ENCODE measurements around the gene PPP1R8. TPM values are rescaled to one million over a fixed set of nuclear protein-coding genes. Genes with fewer than 3 reads are reported as not detected.
"Not testable (repeated sequence)": the region's sequence is repeated elsewhere in the genome, so short reads cannot be mapped to it uniquely, and the experiment has no call there.

PPP1R8 gene
- total RNA-seq, 1 donor from 2014 or later, result 27.4 TPM

- no peak for TF ChIP-seq CTCF (conservative IDR thresholded peaks at IDR 0.05; ENCODE audit: low read depth, low read length)
- no peak for DNase-seq (ENCODE audit: low read depth)
- H3K4me3 ChIP-seq (ENCODE audit: low read depth, low read length), result no peak overlapping the region
Observed at GRCh38 chr1:27833470-27833869, 2.9 kb downstream of the PPP1R8 start.

- no peak for DNase-seq (ENCODE audit: low read depth)
- H3K4me3 ChIP-seq (ENCODE audit: low read depth, low read length), result no peak overlapping the region
- no peak for TF ChIP-seq CTCF (conservative IDR thresholded peaks at IDR 0.05; ENCODE audit: low read depth, low read length)
Observed at GRCh38 chr1:27835046-27835445, 4.5 kb downstream of the PPP1R8 start.

- no peak for TF ChIP-seq CTCF (conservative IDR thresholded peaks at IDR 0.05; ENCODE audit: low read depth, low read length)
Observed at GRCh38 chr1:27835501-27835900, 4.9 kb downstream of the PPP1R8 start.

GRCh38 chr1:27849951-27850350 is 19.4 kb downstream of the PPP1R8 start:
- no peak overlapping the region for H3K4me3 ChIP-seq (ENCODE audit: low read depth, low read length)
- no peak for DNase-seq (ENCODE audit: low read depth)
- TF ChIP-seq CTCF (conservative IDR thresholded peaks at IDR 0.05; ENCODE audit: low read depth, low read length), result no peak

More at GRCh38 chr1:27835501-27835900, 4.9 kb downstream of the PPP1R8 start:
- no peak overlapping the region for H3K4me3 ChIP-seq (ENCODE audit: low read depth, low read length)
- DNase-seq (ENCODE audit: low read depth), result no peak

GRCh38 chr1:27855085-27855484 is 24.5 kb downstream of the PPP1R8 start:
- H3K4me3 ChIP-seq (ENCODE audit: low read depth, low read length), result no peak overlapping the region
- TF ChIP-seq CTCF (conservative IDR thresholded peaks at IDR 0.05; ENCODE audit: low read depth, low read length), result no peak

GRCh38 chr1:27856561-27857343 is 26.2 kb downstream of the PPP1R8 start:
- no peak for TF ChIP-seq CTCF (conservative IDR thresholded peaks at IDR 0.05; ENCODE audit: low read depth, low read length)
- H3K4me3 ChIP-seq (ENCODE audit: low read depth, low read length), result no peak overlapping the region
- DNase-seq (ENCODE audit: low read depth), result no peak

More at GRCh38 chr1:27855085-27855484, 24.5 kb downstream of the PPP1R8 start:
- DNase-seq (ENCODE audit: low read depth), result no peak

GRCh38 chr1:27857552-27857951 is 27.0 kb downstream of the PPP1R8 start:
- DNase-seq (ENCODE audit: low read depth); H3K4me3 ChIP-seq (ENCODE audit: low read depth, low read length): not testable (repeated sequence)
